SK-N-DZ (cell line): ENCODE data around the gene RPTN.
"Not testable (repeated sequence)": the region's sequence is repeated elsewhere in the genome, so short reads cannot be mapped to it uniquely, and the experiment has no call there.

Experiments
- DNase-seq: peaks from one replicate; pipeline ENCODE4 v3.0.0-alpha.2; 2015; ENCODE audit warnings: low spot score

RPTN gene

DNA sequence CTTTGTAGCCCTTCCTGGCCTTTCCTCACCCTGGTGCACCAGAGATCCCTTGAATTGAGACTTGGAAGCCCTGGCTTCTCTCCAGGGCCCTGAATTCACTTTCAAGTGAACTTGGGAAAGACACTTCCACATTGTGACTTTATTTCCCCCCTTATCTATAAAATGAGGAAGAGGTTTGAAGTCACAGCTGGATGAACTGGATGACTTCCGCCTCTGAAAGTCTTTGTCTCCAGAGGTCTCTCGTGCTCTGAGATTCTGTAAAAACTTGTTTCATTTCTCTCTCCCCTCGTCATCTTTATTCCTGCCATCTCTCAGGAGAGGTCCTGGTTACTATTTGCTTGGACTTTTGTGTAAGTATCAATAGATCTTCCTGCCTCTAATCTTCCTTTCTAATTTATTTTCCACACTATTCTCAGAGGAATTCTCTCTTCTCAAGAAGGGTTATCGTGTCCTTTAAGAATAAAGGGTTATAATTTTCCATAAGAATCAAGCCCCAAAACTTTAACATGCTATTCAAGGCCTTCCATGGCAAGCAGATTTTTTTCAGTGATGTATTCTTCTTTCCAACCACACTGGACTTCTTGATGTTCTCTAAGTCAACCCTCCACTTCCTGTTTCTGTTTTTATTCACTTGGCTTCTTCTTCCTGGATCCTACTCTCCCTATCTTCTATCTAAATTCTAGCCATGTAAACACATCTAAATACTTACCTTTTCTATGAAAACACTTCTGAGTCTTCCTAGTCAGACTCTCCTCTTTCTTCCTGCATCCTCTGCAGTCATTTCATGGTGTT lies 6.5 kb upstream of the RPTN start:
- no peak for DNase-seq

DNA sequence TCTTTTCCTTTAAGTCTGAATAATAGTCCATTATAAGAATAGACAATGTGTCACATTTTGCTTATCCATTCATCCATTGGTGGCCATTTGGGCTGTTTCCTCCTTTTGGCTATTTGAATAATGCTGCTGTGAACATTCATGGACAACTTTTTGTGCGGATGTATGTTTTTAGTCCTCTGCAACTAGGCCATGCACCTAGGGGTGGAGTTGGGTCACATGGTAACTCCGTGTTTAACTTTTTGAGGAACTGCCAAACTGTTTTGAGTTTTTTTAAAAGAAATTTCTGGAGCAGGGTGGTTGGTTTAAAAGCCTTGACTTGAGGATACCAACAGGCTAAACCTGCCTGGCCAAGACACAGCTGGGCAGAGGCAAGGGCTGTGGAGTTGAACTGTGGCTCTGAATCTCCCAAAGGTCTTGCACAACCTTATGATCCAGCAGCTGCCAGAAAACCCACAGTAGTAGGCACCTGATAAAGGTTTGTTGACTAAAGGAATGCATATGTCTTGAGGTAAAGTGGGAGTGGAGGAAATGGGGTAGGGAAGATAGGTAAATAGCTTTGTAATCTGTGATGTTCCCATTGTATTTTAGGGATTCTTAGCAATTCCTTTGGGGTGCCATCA lies 5.6 kb upstream of the RPTN start:
- DNase-seq: no peak

DNA sequence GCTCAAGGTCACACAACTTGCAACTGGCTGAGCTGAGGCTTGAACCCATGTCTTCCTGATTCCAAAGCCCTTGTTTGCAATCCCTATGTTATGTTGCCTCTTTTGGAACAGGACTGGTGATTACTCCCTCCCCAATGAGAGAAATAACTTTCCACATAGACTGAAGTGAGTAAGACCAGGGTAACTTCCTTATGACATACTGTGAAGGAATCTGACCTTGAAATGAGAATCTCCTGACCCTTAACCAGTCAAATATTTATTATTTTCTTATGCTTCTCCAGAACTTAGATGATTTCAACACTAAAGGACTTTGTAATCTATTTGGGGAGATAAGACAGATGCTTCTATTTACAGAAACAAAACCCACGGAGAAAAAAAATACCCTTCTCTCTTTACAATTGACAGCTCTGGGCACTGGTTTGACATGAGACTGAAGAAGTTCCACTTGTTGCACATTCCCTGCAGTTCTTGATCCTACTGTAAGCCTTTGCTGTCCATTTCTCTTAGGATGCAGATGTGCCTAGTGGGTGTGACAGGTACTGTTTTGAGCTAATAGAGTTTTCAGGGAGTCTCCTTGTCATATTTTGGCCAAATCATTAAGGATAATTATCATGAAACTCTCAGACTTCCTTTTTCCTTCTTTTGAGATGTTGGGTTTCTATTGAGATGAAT lies 3.9 kb upstream of the RPTN start:
- no peak for DNase-seq

DNA sequence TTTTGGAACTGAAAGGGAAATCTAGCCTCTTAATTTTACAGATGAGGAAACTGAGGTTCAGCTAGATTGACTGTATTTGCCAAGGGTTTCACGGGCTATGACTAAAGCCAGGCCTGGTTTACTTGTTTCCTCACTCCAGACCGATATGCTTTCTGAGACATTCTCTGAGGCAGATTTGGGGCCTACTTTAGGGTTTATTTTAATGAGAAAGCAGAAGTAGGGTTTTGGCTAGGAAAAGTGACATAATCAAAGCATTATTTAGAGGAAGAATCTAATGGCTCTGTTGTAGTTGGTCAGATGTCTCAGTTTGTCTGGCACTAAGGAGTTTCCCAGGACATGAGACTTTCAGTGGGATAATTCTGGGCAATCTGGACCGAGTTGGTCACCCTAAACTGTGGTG lies 1.5 kb upstream of the RPTN start:
- DNase-seq: no peak

DNA sequence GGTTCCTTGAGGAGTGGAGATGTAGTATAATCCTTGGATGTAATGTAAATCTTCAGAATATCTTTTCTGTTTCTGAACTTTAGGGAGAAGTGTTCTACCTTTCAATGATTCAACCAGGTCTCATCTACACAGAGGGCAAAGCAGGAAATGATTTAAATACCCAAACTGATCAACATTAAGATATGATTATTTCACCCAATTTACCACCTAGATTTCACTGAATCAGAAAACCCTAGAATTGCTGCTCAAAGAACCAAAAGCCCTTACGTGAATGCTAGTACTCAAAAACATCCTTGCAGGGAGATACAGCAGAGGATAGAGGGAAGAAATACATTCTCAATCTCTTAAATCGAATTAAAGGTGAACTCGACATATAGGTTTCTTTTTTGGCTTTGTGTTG lies 5.0 kb downstream of the RPTN start:
- no peak for DNase-seq

DNA sequence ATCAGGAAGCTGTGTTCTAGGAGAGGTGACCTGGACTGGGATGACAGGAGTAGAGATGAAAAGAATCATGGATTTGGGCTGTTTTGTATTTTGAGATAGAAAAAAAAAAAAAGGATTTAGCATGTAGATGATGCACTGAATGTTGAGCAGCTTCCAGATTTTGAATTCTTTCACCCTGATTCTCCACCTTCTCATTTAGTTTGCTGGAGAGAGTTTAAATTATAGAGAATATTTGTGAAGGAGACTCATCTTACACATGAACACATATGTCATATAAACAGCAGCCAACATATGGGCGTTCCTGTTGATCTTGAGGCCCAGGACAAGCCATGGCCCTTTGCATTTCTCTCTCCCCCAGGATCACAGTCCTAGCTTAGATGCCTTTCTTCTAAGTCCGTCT lies 7.4 kb downstream of the RPTN start:
- DNase-seq: no peak

DNA sequence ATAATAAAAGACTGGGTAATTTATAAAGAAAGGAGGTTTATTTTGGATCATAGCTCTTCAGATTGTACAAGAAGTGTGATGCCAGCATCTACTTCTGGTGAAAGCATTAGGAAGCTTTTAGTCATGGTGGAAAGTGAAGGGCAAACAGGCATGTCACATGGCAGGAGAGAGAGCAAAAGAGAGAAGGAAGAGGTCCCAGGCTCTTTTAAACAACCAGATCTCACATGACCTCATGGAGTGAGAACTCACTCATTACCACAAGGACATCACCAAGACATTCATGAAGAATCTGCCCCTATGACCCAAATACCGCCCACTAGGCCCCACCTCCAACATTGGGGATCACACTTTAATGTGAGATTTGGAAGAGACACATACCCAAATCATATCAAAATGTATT lies 10.0 kb downstream of the RPTN start:
- no peak for DNase-seq

DNA sequence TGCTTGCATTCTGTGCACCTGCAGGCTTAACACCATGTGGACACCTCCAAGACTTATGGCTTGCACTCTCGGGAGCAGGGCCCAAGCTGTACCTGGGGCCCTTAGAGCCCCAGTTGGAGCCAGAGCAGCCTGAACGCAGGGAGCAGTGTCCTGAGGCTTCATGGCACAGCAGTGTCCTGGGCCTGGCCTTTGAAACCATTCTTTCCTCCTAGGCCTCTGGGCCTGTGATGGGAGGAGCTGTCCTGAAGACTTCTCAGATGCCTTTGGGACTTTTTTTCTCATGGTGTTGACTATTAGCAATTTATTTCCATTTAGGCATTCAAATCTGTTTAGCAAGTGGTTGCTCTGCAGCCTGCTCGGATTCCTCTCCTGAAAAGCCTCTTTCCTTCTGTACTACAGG lies 11.0 kb downstream of the RPTN start:
- DNase-seq: no peak

DNA sequence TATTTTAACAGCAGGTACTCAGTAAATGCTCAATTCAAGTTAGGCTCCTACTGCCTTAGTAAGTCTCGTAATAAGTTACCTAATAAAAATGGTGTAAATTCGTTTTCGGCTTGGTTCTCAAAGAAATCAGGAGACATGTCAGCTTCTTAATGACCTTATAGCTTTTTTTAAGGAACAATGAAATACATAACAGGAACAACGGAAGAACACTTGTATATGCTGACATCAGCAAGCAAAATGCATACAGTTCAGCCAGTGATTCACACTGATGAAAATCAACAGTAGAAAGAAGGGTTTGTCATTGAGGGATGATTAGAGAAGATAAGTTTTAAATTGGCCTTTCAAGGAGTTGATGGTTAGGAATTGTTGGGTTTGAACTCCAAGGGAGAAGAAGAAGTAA lies 13.3 kb downstream of the RPTN start:
- no peak for DNase-seq

DNA sequence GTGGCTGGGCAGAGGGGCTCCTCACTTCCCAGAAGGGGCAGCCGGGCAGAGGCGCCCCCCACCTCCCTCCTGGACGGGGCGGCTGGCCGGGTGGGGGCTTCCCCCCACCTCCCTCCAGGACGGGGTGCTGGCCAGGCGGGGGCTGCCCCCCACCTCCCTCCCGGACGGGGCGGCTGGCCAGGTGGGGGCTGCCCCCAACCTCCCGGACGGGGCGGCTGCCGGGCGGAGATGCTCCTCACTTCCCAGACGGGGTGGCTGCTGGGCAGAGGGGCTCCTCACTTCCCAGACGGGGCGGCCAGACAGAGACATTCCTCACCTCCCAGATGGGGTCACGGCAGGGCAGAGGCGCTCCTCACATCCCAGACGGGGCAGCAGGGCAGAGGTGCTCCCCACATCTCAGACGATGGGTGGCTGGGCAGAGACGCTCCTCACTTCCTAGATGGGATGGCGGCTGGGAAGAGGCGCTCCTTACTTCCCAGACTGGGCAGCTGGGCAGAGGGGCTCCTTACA lies 14.3 kb downstream of the RPTN start:
- DNase-seq: not testable (repeated sequence)

DNA sequence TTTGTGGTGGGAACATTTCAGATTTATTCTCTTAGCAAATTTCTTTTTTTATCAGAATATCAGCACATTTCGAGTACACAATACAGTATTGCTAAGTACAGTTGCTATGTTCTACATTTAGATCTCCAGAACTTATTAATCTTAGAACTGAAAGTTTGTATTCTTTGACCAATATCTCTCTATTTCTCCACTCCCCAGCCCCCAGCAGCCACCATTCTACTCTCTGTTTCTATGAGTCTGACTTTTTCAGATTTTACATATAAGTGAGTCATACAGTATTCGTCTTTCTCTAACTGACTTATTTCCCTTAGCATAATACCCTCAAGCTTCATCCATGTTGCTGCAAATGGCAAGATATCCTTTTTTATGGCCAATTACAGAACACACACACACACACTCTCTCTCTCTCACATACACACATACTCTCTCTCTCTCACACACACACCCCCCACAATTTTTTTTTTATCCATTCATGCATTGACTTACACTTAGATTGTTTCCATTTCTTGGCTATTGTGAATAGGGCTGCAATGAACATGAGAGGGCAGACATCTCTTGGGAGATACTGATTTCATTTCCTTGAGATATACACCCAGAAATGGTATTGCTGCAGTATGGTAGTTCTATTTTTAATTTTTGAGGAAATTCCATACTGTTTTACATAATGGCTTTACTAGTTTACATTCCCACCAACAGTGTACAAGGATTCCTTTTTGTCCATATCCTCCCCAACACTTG lies 15.7 kb downstream of the RPTN start:
- DNase-seq: no peak

DNA sequence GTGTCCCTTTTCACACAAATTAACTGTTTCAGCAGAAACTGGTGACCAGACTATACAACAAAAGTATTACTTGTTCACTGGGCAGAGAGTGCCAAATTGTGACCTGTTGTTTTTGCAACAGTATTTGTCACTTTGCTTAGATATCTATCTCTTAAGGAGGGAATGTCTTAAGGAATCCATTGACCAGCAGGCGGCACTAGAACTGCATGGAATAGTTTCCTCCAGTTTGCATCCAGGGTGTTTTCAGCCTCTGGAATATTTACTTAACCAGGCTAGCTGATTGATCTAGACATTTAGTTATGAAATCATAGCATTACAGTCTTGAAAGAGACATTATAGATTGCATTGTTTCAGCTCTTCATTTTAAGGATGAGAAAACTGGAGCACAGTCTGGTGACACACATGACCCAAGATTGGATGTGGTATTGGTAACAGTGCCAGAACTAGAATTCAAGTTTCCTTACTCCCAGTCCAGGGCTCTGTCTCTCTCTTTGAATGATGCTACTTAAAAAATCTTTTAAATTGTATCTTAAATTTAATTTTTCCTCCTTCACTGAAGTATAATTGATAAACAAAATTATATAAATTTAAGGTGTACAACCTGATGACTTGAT lies 16.9 kb downstream of the RPTN start:
- peak; percentile 32 for DNase-seq

DNA sequence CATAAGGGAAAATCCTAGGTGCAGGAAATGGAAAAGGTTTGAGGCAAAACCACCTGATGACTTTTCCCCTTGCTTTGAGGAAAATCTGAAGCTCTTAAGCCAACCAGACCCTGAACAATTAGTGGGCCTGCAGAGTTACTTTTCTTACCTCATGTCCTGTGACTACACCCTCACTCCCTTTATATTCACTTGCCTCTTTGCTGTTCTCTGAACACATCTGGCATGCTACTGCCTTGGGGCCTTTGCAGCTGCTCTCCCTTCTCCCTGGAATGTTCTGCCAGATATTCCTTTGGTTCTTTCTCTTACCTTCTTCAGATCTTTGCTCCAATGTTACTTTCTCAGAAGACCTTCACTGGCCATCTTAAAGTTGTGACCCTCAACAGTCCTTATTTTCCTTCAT lies 21.8 kb downstream of the RPTN start:
- no peak for DNase-seq

DNA sequence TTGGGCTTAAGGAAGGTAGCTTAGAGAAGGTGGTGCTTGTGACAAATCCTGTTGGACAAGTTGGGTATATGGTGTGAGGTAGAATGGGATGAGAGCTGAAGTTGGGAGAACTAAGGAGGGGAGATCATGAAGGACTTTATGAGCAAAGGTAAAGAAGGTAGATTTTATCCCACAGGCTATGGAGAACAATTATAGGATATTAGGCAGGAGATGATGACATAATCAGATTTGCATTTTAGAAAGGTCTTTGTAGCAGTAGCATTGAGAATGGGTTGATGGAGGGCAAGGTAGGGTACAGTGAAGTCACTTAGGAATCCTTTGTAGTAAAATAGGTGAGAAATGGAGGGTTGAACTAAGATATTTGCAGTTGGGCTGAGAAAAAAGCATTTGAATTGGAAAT lies 28.8 kb downstream of the RPTN start:
- DNase-seq: no peak

DNA sequence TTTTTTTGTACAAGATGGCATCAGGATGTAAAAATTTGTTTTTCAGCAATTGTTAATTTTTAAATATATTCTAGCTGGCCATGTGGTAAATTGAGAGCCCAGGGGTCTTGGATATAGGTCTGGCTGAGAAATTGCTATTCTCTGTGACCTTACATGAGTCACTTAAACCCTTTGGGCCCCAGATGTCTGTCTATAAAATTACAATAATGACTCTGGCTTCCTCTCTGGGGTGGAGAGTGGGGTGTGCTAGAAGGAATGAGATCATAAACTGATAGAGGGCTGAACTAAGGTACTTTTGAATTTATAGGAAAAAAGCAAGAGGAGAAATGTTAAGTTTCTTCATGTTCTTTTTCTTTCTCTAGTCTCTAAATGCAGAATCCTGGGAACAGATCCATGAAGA lies 31.4 kb downstream of the RPTN start:
- no peak for DNase-seq

DNA sequence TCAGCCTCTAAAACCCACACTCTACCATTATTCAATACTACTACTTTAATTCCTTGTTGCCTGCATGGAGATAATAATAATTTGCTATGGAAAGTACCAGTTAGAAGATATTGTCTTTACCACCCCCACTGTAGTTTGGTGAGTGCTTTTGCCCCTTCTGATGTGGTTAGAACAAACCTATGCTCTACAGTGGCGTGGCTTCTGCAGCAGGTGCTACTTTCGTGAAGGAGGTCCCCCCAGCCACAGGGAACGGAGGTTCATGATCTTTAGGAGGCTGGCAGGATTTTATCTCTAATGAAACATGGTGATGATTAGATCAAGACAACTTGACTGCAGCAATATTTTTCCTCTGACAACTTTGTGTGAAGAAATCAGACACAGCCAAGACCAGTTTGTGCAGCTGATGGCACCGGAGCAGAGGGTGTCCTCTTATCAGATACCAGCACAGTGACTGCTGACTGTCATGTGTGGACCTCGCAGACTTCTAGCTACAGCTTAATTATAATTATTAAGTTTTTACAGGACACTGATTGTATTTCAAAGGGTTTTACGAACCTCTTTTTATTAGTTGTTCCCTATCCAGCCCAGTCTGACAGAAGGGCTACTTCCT lies 33.1 kb downstream of the RPTN start:
- no peak for DNase-seq

DNA sequence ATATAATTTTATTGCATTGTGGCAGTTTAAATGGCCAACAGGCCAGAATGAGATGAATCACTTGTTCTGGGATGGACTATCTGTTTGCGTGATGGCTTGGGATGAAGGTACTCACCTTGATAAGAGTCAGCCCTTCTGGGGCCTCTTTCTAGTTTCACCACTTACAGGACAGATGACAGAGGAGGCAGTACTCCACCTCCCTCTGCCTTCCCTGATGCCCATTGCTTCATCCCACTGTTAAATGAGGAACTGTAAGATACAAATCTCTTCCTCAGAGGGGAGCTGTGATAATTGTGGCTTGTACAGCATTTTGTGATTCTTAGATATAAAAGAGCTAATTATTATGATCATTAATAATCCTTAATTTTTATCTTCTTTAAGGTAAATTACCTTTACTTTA lies 40.1 kb downstream of the RPTN start:
- DNase-seq: no peak

DNA sequence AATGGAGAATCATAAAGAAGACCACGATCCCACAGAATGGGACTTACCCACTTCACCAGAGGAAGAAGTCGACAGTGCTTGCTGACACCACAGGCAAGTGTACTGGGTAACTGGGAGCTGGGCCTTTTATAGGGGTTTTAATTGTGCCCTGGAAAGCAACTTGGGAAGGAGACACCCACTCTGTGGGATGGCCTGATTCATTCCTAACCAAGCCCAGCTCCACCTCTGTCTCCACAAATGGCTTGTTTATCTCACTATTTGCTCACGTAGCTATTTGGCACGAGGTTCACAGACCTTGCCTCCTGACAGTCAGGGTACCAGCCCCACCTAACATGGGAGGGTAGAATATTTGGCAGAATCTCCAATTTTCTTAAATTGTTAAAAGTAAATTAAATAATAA lies 43.7 kb downstream of the RPTN start, which contains the start of gene TCHH:
TCHH (minus strand) TSS at position 101 of the 400 bp plus-strand sequence. CDS start 1,364 bp downstream, outside the sequence.
- DNase-seq: no peak

DNA sequence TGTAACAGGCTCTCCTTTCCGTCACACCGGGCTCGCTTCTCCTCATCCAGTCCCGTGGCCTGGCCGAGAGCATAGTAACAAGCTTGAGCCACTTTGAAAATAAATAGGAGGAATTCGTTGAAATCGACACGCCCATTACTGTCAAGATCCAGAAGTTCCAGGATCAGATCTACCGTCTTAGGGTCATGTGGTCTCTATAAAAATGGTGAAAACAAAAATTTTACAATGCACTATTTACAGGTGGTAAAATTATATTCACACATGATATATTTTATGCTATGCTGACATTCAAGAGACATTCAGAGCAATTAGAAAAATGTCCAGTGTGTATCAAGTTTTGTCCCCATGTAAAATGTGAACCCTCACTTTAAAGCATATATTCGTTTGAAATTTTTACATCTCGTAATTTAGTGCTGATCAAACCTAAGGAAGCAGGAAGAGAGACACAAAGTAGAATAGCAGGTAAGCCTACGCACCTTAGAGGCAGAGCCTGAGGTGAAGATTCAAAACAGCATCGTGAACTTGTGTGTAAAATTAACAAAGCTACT lies 46.1 kb downstream of the RPTN start:
- no peak for DNase-seq

DNA sequence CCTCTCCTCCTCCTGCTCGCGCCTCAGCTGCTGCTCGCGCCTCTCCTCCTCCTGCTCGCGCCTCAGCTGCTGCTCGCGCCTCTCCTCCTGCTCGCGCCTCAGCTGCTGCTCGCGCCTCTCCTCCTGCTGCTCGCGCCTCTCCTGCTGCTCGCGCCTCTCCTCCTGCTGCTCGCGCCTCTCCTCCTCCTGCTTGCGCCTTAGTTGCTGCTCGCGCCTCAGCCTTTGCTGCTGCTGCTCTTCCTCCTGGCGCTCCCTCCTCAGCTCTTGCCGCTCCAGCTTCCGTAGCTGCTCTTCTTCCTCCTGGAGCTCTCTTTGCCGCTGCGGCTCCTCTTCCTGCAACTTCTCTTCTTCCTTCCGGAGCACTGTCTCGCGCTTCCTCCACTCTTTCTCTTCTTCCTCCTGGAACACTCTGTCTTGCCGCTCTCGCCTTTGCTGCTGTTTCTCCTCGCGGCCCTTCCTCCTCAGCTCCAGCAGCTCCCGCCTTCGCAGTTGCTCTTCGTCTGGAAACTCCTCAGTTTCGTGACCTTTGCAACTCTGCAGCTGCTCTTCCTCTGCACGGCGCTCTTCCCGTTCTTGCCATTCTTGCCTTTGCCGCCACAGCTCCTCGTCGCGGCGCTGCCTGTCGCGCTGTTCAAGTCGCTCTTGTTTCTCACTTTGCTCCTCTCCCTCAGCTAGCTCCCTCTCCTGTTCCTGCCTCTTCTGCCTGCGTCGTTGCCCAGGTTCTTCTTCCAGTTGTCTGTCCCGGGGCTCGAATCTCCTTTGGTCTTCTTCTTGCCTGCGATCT lies 46.7 kb downstream of the RPTN start:
- peak; percentile 32 for DNase-seq
